DOHH2 (cell line): ENCODE measurements around the gene HNRNPLL.

Source experiments
- H3F3A ChIP-seq: fragments of 200-600 bp; sonication (generic), shearing (Covaris generic); 2 replicates; pipeline ENCODE4 v1.6.0; 2016; ENCODE audit warnings: antibody characterized with exemption, mild to moderate bottlenecking; ENCODE audit not compliant: control insufficient read depth, insufficient read depth
- H3K27ac ChIP-seq: fragments of 200-600 bp; sonication (generic); 2 replicates; pipeline ENCODE4 v1.5.1; 2014; ENCODE audit warnings: low read depth, mild to moderate bottlenecking, low read length, moderate library complexity
- H3K27me3 ChIP-seq: fragments of 200-600 bp; sonication (generic); 2 replicates; pipeline ENCODE4 v1.6.1; 2014; ENCODE audit warnings: mild to moderate bottlenecking, low read length, mixed read lengths; ENCODE audit not compliant: control insufficient read depth
- H3K36me3 ChIP-seq: fragments of 200-600 bp; sonication (generic); 2 replicates; pipeline ENCODE4 v1.6.1; 2014; ENCODE audit warnings: mild to moderate bottlenecking, low read length, moderate library complexity, mixed read lengths; ENCODE audit not compliant: control insufficient read depth
- H3K4me1 ChIP-seq: fragments of 200-600 bp; sonication (generic); 2 replicates; pipeline ENCODE4 v1.6.1; 2014; ENCODE audit warnings: mild to moderate bottlenecking, low read length, mixed read lengths; ENCODE audit not compliant: control insufficient read depth
- H3K4me2 ChIP-seq: fragments of 200-600 bp; sonication (generic); 2 replicates; pipeline ENCODE4 v1.6.0; 2014; ENCODE audit warnings: mild to moderate bottlenecking, low read length, moderate library complexity
- H3K4me3 ChIP-seq: fragments of 200-600 bp; sonication (generic); 2 replicates; pipeline ENCODE4 v1.5.1; 2014; ENCODE audit warnings: mild to moderate bottlenecking, low read length, mixed read lengths
- H3K79me2 ChIP-seq: fragments of 200-600 bp; sonication (generic); 2 replicates; pipeline ENCODE4 v1.6.1; 2014; ENCODE audit warnings: mild to moderate bottlenecking, low read length, mixed read lengths; ENCODE audit not compliant: control insufficient read depth
- H3K9me2 ChIP-seq: fragments of 200-600 bp; sonication (generic); replicated peaks from 2 replicates; pipeline ENCODE4 v1.6.1; 2014; ENCODE audit warnings: mild to moderate bottlenecking, low read length, mixed read lengths; ENCODE audit not compliant: control insufficient read depth
- H3K9me3 ChIP-seq: fragments of 200-600 bp; sonication (generic); 2 replicates; pipeline ENCODE4 v1.6.1; 2014; ENCODE audit warnings: antibody characterized with exemption, low read length, mixed read lengths; ENCODE audit not compliant: control insufficient read depth, insufficient read depth
- H4K20me1 ChIP-seq: fragments of 200-600 bp; sonication (generic); 2 replicates; pipeline ENCODE4 v1.6.0; 2014; ENCODE audit warnings: low read depth, mild to moderate bottlenecking, antibody characterized with exemption, low read length, moderate library complexity; ENCODE audit not compliant: control insufficient read depth, insufficient read depth
- CTCF ChIP-seq: fragments of 200-600 bp; sonication (generic); IDR thresholded peaks from one replicate; pipeline ENCODE4 v1.5.1; 2014; ENCODE audit warnings: antibody characterized with exemption, mild to moderate bottlenecking, low read depth, low read length; ENCODE audit not compliant: poor library complexity, severe bottlenecking
- EZH2phosphoT487 ChIP-seq: fragments of 200-600 bp; sonication (generic); IDR thresholded peaks from 2 replicates; pipeline ENCODE4 v1.6.1; 2017; ENCODE audit warnings: borderline replicate concordance, mild to moderate bottlenecking, antibody characterized with exemption, low read length, moderate library complexity, mixed read lengths

The HNRNPLL gene

GRCh38 chr2:38622210-38622609 is 19.5 kb upstream of the HNRNPLL start:
- H3F3A ChIP-seq: peaks cover 6% of the 10 kb centered on the region; the same call in 1 of the 2 replicates
- TF ChIP-seq EZH2phosphoT487 (no peak), CTCF (no peak)
- peak overlapping the region; percentile 18 for H3K4me2 ChIP-seq
- H3K9me2 ChIP-seq: no peaks in the 10 kb centered on the region
- H3K79me2 ChIP-seq: no peaks in the 10 kb centered on the region
- no peak overlapping the region for H3K27ac ChIP-seq
- H4K20me1 ChIP-seq: no peaks in the 10 kb centered on the region
- H3K36me3 ChIP-seq: no peaks in the 10 kb centered on the region
- H3K9me3 ChIP-seq: 0 out of 2 replicates have a peak, but pooled peaks cover 3% of the 10 kb centered on the region
- no peak overlapping the region for H3K4me3 ChIP-seq
- H3K27me3 ChIP-seq: peaks cover 62% of the 10 kb centered on the region
- H3K4me1 ChIP-seq: peaks cover 25% of the 10 kb centered on the region

GRCh38 chr2:38621018-38621417 is 18.3 kb upstream of the HNRNPLL start:
- Histone ChIP-seq H3K4me1 (peaks cover 25% of the 10 kb centered on the region), H4K20me1 (no peaks in the 10 kb centered on the region), H3K27me3 (peaks cover 64% of the 10 kb centered on the region), H3K36me3 (no peaks in the 10 kb centered on the region), H3F3A (peaks cover 6% of the 10 kb centered on the region; the same call in 1 of the 2 replicates), H3K27ac (no peak overlapping the region), H3K4me2 (no peak overlapping the region), H3K9me3 (0 out of 2 replicates have a peak, but pooled peaks cover 3% of the 10 kb centered on the region), H3K4me3 (no peak overlapping the region), H3K9me2 (no peaks in the 10 kb centered on the region), H3K79me2 (no peaks in the 10 kb centered on the region)
- TF ChIP-seq EZH2phosphoT487: no peak
- no peak for TF ChIP-seq CTCF

- peaks cover 25% of the 10 kb centered on the region for H3K4me1 ChIP-seq
- no peak overlapping the region for H3K27ac ChIP-seq
- H3F3A ChIP-seq: peaks cover 6% of the 10 kb centered on the region; the same call in 1 of the 2 replicates
- H3K4me3 ChIP-seq: no peak overlapping the region
- H3K36me3 ChIP-seq: no peaks in the 10 kb centered on the region
- no peak for TF ChIP-seq CTCF
- TF ChIP-seq EZH2phosphoT487: no peak
- H4K20me1 ChIP-seq: no peaks in the 10 kb centered on the region
- no peaks in the 10 kb centered on the region for H3K79me2 ChIP-seq
- H3K27me3 ChIP-seq: peaks cover 64% of the 10 kb centered on the region
- H3K4me2 ChIP-seq: no peak overlapping the region
- no peaks in the 10 kb centered on the region for H3K9me2 ChIP-seq
- 0 out of 2 replicates have a peak, but pooled peaks cover 3% of the 10 kb centered on the region for H3K9me3 ChIP-seq
Measured at GRCh38 chr2:38620282-38620977, 17.7 kb upstream of the HNRNPLL start.
